ENCODE measurements around the gene MTMR4.

The MTMR4 gene

DNA sequence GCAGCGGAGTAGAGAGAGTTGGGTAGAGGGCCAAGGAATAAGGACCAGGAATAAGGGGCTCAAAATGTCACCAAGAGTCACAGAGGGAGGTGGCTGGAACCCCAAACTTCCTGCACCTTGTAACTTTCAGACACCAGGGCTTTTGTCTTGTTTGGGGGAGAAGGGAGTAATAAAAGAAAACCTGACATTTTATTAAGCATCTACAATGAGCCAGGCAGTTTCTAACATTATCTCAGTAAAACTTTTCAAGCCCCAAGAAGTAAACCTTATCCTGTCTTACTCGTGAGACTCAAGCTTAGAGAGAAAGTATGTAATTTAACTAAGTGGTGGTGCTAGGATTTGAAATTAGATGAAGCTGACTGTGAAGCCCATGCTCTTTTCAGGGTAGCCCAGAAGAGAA, 848 bp upstream of the MTMR4 start:
- TF ChIP-seq CTCF (conservative IDR thresholded peaks at IDR 0.05) (no peak), ZFX (IDR thresholded peaks at IDR 0.05) (no peak)
- H3K27ac ChIP-seq: no peak overlapping the region

DNA sequence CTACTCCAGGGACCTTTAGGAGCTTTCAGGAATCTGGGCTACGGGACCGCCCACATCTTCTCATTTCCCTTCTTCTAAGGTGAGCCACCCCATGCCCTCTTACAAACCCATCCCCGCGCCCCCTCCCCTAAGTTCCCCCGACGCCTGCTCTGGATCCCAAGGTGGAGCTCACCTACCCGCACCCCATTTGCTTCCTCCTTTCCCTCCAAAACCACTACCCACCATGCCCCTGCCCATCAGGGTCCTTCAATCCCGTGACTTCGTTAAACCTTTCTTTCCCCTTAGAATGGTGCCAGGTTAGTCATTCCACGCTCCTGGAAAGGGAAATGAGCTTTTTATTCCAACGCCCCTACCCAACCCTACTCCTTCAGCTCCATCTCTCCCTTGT, 326 bp upstream of the MTMR4 start:
- peak overlapping the region; percentile 85 for H3K27ac ChIP-seq
- no peak for TF ChIP-seq ZFX (IDR thresholded peaks at IDR 0.05)
- no peak for TF ChIP-seq CTCF (conservative IDR thresholded peaks at IDR 0.05)

- H3K27ac ChIP-seq: peak overlapping the region; percentile 85
- TF ChIP-seq ZFX (IDR thresholded peaks at IDR 0.05) (no peak), CTCF (conservative IDR thresholded peaks at IDR 0.05) (no peak)
These were observed 1.0 kb downstream of the MTMR4 start for GRCh38 chr17:58513267-58513964.

- no peak overlapping the region for H3K27ac ChIP-seq
- TF ChIP-seq ZFX (IDR thresholded peaks at IDR 0.05): no peak
- no peak for TF ChIP-seq CTCF (conservative IDR thresholded peaks at IDR 0.05)
These were observed 4.4 kb downstream of the MTMR4 start for GRCh38 chr17:58510075-58510474.

GRCh38 chr17:58508341-58509067, 5.9 kb downstream of the MTMR4 start:
- H3K27ac ChIP-seq: no peak overlapping the region
- TF ChIP-seq CTCF (conservative IDR thresholded peaks at IDR 0.05): no peak
- TF ChIP-seq ZFX (IDR thresholded peaks at IDR 0.05): no peak

DNA sequence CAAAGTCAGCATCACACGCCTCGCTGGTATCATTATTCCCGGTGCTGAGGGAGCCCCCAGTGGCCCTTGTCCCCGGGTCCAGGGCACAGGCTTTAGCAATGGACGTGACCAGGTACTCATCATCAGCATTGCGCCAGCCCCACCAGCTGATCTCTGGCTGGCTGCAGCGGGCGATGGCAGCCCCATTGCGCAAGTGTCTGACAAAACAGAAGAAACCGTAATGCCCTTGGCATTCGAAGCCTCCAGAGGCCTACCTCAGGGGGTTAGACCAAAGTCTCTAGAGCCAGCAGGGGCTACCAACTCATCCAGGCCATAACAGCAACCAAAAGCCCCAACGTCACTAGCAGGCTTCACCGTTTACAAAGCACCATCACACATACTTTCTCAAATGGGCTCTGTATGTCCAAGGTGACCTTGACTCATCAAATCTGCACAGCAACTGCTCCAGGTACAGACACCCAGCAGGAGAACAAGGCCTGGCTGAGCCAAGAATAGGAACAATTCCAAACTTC, 7.3 kb downstream of the MTMR4 start:
- TF ChIP-seq ZFX (IDR thresholded peaks at IDR 0.05) (no peak), CTCF (conservative IDR thresholded peaks at IDR 0.05) (no peak)
- H3K27ac ChIP-seq: no peak overlapping the region

- TF ChIP-seq CTCF (conservative IDR thresholded peaks at IDR 0.05) (no peak), ZFX (IDR thresholded peaks at IDR 0.05) (no peak)
- H3K27ac ChIP-seq: no peak overlapping the region
These were observed 7.9 kb downstream of the MTMR4 start for GRCh38 chr17:58506354-58507080.

All from C4-2B (cell line).